GM23338 (cell line): ENCODE data around the gene TYROBP.
A peak's percentile ranks its signal among the peaks of the same experiment; 100 is the strongest.

Experiments used
- CREB1 ChIP-seq: fragments of 250-450 bp; sonication (Bioruptor Pico); IDR thresholded peaks from 2 replicates; pipeline ENCODE4 v1.5.0; 2020; ENCODE audit warnings: low read depth, mild to moderate bottlenecking, moderate library complexity
- ETS1 ChIP-seq: IDR thresholded peaks from 2 replicates; pipeline ENCODE4 v1.6.1; 2016; ENCODE audit warnings: antibody characterized with exemption
- EZH2 ChIP-seq: fragments of 200-600 bp; sonication (generic); IDR thresholded peaks from one replicate; pipeline ENCODE4 v1.8.0; 2017; ENCODE audit warnings: antibody characterized with exemption, mild to moderate bottlenecking, low read depth; ENCODE audit not compliant: unreplicated experiment
- EZH2phosphoT487 ChIP-seq: fragments of 200-600 bp; sonication (generic); IDR thresholded peaks from one replicate; pipeline ENCODE4 v1.8.1; 2018; ENCODE audit warnings: antibody characterized with exemption; ENCODE audit not compliant: unreplicated experiment
- JUNB ChIP-seq: IDR thresholded peaks from one replicate; pipeline ENCODE4 v1.6.1; 2016; ENCODE audit warnings: antibody characterized with exemption; ENCODE audit not compliant: unreplicated experiment
- POLR2AphosphoS5 ChIP-seq: IDR thresholded peaks from 2 replicates; pipeline ENCODE4 v1.6.1; 2016; ENCODE audit warnings: antibody characterized with exemption, low read depth
- STAT1 ChIP-seq: IDR thresholded peaks from one replicate; pipeline ENCODE4 v1.6.1; 2016; ENCODE audit warnings: antibody characterized with exemption; ENCODE audit not compliant: unreplicated experiment
- ZNF114 ChIP-seq: fragments of 250-450 bp; sonication (Bioruptor Pico); IDR thresholded peaks from 2 replicates; pipeline ENCODE4 v1.5.0; 2020; ENCODE audit warnings: mild to moderate bottlenecking, moderate library complexity
- ZNF331 ChIP-seq: fragments of 250-450 bp; sonication (Bioruptor Pico); IDR thresholded peaks from 2 replicates; pipeline ENCODE4 v1.5.0; 2020; ENCODE audit warnings: low read depth, mild to moderate bottlenecking, moderate library complexity
- TF ChIP-seq, protein P1 (sequence below), 2 experiments: fragments of 200-600 bp in 1 of 2; sonication (generic) in 1 of 2; conservative IDR thresholded peaks; 2 replicates each; pipeline versions ENCODE4 v1.5.1 to v1.6.1; 2016 to 2017; ENCODE audit warnings: antibody characterized with exemption in 2 of 2, low read depth in 2 of 2, mild to moderate bottlenecking in 2 of 2, moderate library complexity in 1 of 2
- TF ChIP-seq, protein P2 (sequence below): IDR thresholded peaks from one replicate; pipeline ENCODE4 v1.6.1; 2018; ENCODE audit warnings: antibody characterized with exemption; ENCODE audit not compliant: unreplicated experiment
- TF ChIP-seq, protein P3 (sequence below): fragments of 250-450 bp; sonication (Bioruptor Pico); IDR thresholded peaks from 2 replicates; pipeline ENCODE4 v1.5.0; 2020; ENCODE audit warnings: mild to moderate bottlenecking, moderate library complexity

DNA sequence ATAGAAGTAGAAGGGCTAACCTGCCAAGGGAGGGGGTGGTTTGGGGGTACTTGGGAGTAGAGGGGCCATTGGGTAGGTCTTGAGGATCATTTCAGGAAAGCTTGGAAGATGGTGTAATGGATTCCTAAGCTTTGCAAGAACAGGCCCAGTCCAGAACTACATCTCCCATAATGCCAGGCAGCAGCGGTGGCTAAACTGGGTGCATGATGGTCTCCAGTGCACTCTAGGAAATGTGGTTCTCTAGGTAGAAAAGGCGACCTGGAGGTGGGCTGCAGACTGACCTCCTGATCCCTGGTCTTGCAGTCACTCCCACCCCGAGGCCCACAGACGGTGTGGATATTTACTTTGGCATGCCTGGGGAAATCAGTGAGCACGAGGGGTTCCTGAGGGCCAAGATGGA lies 35.9 kb downstream of the TYROBP start:
- TF ChIP-seq EZH2phosphoT487 (no peak), POLR2AphosphoS5 (no peak), EZH2 (no peak), CREB1 (CRISPR knock-in tag) (no peak), JUNB (no peak), ETS1 (peak; percentile 98), ZNF331 (CRISPR knock-in tag) (no peak), STAT1 (no peak), ZNF114 (CRISPR knock-in tag) (no peak)
- TF ChIP-seq, protein P1, sequence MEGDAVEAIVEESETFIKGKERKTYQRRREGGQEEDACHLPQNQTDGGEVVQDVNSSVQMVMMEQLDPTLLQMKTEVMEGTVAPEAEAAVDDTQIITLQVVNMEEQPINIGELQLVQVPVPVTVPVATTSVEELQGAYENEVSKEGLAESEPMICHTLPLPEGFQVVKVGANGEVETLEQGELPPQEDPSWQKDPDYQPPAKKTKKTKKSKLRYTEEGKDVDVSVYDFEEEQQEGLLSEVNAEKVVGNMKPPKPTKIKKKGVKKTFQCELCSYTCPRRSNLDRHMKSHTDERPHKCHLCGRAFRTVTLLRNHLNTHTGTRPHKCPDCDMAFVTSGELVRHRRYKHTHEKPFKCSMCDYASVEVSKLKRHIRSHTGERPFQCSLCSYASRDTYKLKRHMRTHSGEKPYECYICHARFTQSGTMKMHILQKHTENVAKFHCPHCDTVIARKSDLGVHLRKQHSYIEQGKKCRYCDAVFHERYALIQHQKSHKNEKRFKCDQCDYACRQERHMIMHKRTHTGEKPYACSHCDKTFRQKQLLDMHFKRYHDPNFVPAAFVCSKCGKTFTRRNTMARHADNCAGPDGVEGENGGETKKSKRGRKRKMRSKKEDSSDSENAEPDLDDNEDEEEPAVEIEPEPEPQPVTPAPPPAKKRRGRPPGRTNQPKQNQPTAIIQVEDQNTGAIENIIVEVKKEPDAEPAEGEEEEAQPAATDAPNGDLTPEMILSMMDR (conservative IDR thresholded peaks at IDR 0.05; ENCODE audit: low read depth in 2 of 2), result no peak
- TF ChIP-seq, protein P2, sequence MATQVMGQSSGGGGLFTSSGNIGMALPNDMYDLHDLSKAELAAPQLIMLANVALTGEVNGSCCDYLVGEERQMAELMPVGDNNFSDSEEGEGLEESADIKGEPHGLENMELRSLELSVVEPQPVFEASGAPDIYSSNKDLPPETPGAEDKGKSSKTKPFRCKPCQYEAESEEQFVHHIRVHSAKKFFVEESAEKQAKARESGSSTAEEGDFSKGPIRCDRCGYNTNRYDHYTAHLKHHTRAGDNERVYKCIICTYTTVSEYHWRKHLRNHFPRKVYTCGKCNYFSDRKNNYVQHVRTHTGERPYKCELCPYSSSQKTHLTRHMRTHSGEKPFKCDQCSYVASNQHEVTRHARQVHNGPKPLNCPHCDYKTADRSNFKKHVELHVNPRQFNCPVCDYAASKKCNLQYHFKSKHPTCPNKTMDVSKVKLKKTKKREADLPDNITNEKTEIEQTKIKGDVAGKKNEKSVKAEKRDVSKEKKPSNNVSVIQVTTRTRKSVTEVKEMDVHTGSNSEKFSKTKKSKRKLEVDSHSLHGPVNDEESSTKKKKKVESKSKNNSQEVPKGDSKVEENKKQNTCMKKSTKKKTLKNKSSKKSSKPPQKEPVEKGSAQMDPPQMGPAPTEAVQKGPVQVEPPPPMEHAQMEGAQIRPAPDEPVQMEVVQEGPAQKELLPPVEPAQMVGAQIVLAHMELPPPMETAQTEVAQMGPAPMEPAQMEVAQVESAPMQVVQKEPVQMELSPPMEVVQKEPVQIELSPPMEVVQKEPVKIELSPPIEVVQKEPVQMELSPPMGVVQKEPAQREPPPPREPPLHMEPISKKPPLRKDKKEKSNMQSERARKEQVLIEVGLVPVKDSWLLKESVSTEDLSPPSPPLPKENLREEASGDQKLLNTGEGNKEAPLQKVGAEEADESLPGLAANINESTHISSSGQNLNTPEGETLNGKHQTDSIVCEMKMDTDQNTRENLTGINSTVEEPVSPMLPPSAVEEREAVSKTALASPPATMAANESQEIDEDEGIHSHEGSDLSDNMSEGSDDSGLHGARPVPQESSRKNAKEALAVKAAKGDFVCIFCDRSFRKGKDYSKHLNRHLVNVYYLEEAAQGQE, result no peak
- TF ChIP-seq, protein P3, sequence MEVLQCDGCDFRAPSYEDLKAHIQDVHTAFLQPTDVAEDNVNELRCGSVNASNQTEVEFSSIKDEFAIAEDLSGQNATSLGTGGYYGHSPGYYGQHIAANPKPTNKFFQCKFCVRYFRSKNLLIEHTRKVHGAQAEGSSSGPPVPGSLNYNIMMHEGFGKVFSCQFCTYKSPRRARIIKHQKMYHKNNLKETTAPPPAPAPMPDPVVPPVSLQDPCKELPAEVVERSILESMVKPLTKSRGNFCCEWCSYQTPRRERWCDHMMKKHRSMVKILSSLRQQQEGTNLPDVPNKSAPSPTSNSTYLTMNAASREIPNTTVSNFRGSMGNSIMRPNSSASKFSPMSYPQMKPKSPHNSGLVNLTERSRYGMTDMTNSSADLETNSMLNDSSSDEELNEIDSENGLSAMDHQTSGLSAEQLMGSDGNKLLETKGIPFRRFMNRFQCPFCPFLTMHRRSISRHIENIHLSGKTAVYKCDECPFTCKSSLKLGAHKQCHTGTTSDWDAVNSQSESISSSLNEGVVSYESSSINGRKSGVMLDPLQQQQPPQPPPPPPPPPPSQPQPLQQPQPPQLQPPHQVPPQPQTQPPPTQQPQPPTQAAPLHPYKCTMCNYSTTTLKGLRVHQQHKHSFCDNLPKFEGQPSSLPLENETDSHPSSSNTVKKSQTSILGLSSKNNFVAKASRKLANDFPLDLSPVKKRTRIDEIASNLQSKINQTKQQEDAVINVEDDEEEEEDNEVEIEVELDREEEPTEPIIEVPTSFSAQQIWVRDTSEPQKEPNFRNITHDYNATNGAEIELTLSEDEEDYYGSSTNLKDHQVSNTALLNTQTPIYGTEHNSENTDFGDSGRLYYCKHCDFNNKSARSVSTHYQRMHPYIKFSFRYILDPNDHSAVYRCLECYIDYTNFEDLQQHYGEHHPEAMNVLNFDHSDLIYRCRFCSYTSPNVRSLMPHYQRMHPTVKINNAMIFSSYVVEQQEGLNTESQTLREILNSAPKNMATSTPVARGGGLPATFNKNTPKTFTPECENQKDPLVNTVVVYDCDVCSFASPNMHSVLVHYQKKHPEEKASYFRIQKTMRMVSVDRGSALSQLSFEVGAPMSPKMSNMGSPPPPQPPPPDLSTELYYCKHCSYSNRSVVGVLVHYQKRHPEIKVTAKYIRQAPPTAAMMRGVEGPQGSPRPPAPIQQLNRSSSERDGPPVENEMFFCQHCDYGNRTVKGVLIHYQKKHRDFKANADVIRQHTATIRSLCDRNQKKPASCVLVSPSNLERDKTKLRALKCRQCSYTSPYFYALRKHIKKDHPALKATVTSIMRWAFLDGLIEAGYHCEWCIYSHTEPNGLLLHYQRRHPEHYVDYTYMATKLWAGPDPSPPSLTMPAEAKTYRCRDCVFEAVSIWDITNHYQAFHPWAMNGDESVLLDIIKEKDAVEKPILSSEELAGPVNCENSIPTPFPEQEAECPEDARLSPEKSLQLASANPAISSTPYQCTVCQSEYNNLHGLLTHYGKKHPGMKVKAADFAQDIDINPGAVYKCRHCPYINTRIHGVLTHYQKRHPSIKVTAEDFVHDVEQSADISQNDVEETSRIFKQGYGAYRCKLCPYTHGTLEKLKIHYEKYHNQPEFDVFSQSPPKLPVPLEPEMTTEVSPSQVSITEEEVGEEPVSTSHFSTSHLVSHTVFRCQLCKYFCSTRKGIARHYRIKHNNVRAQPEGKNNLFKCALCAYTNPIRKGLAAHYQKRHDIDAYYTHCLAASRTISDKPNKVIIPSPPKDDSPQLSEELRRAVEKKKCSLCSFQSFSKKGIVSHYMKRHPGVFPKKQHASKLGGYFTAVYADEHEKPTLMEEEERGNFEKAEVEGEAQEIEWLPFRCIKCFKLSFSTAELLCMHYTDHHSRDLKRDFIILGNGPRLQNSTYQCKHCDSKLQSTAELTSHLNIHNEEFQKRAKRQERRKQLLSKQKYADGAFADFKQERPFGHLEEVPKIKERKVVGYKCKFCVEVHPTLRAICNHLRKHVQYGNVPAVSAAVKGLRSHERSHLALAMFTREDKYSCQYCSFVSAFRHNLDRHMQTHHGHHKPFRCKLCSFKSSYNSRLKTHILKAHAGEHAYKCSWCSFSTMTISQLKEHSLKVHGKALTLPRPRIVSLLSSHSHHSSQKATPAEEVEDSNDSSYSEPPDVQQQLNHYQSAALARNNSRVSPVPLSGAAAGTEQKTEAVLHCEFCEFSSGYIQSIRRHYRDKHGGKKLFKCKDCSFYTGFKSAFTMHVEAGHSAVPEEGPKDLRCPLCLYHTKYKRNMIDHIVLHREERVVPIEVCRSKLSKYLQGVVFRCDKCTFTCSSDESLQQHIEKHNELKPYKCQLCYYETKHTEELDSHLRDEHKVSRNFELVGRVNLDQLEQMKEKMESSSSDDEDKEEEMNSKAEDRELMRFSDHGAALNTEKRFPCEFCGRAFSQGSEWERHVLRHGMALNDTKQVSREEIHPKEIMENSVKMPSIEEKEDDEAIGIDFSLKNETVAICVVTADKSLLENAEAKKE, result no peak
